Mesenchymal stem cell (in vitro differentiated cells and primary cell): ENCODE measurements around the gene LRRC14B.

Experiments used
- DNase-seq: peaks from one replicate; pipeline ENCODE4 v3.0.0-alpha.2; 2013
- H2AFZ ChIP-seq: one replicate; pipeline ENCODE4 v1.6.1; 2013; ENCODE audit warnings: low read depth, mild to moderate bottlenecking, control low read depth, inconsistent platforms, low read length, moderate library complexity
- H2AK5ac ChIP-seq: 2 replicates; pipeline ENCODE4 v1.6.1; 2013; ENCODE audit warnings: low read length, moderate library complexity, mild to moderate bottlenecking, inconsistent platforms; ENCODE audit not compliant: severe bottlenecking
- H2BK120ac ChIP-seq: one replicate; pipeline ENCODE4 v1.6.1; 2013; ENCODE audit warnings: low read depth, mild to moderate bottlenecking, inconsistent platforms, low read length, moderate library complexity
- H2BK12ac ChIP-seq, 2 experiments: one replicate each; pipeline ENCODE4 v1.6.1; 2013; ENCODE audit warnings: inconsistent platforms in 2 of 2, low read length in 2 of 2, mild to moderate bottlenecking in 2 of 2, moderate library complexity in 2 of 2, control low read depth in 1 of 2
- H2BK15ac ChIP-seq: one replicate; pipeline ENCODE4 v1.6.1; 2013; ENCODE audit warnings: mild to moderate bottlenecking, low read depth, inconsistent platforms; ENCODE audit not compliant: poor library complexity, severe bottlenecking
- H2BK5ac ChIP-seq: 2 replicates; pipeline ENCODE4 v1.6.1; 2013; ENCODE audit warnings: low read depth, mild to moderate bottlenecking, low read length, control low read depth, inconsistent platforms; ENCODE audit not compliant: poor library complexity, severe bottlenecking
- H3K14ac ChIP-seq, 2 experiments: one replicate each; pipeline ENCODE4 v1.6.1; 2013; ENCODE audit warnings: inconsistent platforms in 2 of 2, low read length in 2 of 2, control low read depth in 1 of 2, mild to moderate bottlenecking in 1 of 2, moderate library complexity in 1 of 2
- H3K18ac ChIP-seq, 2 experiments: one replicate each; pipeline ENCODE4 v1.6.1; 2013; ENCODE audit warnings: inconsistent platforms in 2 of 2, low read length in 2 of 2, control low read depth in 1 of 2, low read depth in 1 of 2, mild to moderate bottlenecking in 1 of 2
- H3K23ac ChIP-seq, 2 experiments: one replicate each; pipeline ENCODE4 v1.6.1; 2013; ENCODE audit warnings: inconsistent platforms in 2 of 2, low read length in 2 of 2, mild to moderate bottlenecking in 2 of 2, moderate library complexity in 2 of 2, control low read depth in 1 of 2
- H3K27ac ChIP-seq: 2 replicates; pipeline ENCODE4 v1.5.1; 2013; ENCODE audit warnings: mild to moderate bottlenecking, moderate library complexity, low read length, control low read depth, inconsistent platforms; ENCODE audit not compliant: poor library complexity, severe bottlenecking
- H3K27me3 ChIP-seq, 2 experiments: 2 replicates each; pipeline versions ENCODE4 v1.6.1 to v1.7.0; 2013; ENCODE audit warnings: low read length in 2 of 2, mild to moderate bottlenecking in 2 of 2, moderate library complexity in 2 of 2, control low read depth in 1 of 2, inconsistent platforms in 1 of 2; ENCODE audit not compliant: control insufficient read depth in 1 of 2, insufficient read depth in 1 of 2
- H3K36me3 ChIP-seq, 2 experiments: 2 replicates each; pipeline versions ENCODE4 v1.6.1 to v1.7.0; 2013; ENCODE audit warnings: low read length in 2 of 2, control low read depth in 1 of 2, inconsistent platforms in 1 of 2, low read depth in 1 of 2, mild to moderate bottlenecking in 1 of 2; ENCODE audit not compliant: insufficient read depth in 2 of 2, control insufficient read depth in 1 of 2
- H3K4ac ChIP-seq, 2 experiments: one replicate each; pipeline ENCODE4 v1.6.1; 2013; ENCODE audit warnings: inconsistent platforms in 2 of 2, low read length in 2 of 2, mild to moderate bottlenecking in 2 of 2, moderate library complexity in 2 of 2, control low read depth in 1 of 2, low read depth in 1 of 2
- H3K4me1 ChIP-seq: 2 replicates; pipeline ENCODE4 v1.6.1; 2013; ENCODE audit warnings: low read depth, low read length, control low read depth; ENCODE audit not compliant: control insufficient read depth, insufficient read depth
- H3K4me2 ChIP-seq: 2 replicates; pipeline ENCODE4 v1.6.1; 2013; ENCODE audit warnings: low read length, mild to moderate bottlenecking, inconsistent platforms; ENCODE audit not compliant: poor library complexity, severe bottlenecking
- H3K4me3 ChIP-seq, 2 experiments: 2 replicates each; pipeline versions ENCODE4 v1.5.1 to v1.7.0; 2013; ENCODE audit warnings: low read length in 2 of 2, mild to moderate bottlenecking in 2 of 2, control low read depth in 1 of 2, low read depth in 1 of 2; ENCODE audit not compliant: insufficient read depth in 1 of 2
- H3K79me1 ChIP-seq: replicated peaks from 2 replicates; pipeline ENCODE4 v1.6.1; 2013; ENCODE audit warnings: mild to moderate bottlenecking, control low read depth, low read length, inconsistent platforms; ENCODE audit not compliant: poor library complexity, severe bottlenecking
- H3K9ac ChIP-seq: 2 replicates; pipeline ENCODE4 v1.7.0; 2013; ENCODE audit warnings: mild to moderate bottlenecking, low read length, moderate library complexity
- H3K9me3 ChIP-seq: 2 replicates; pipeline ENCODE4 v1.7.0; 2013; ENCODE audit warnings: mild to moderate bottlenecking, low read length; ENCODE audit not compliant: control insufficient read depth
- H4K8ac ChIP-seq: one replicate; pipeline ENCODE4 v1.6.1; 2013; ENCODE audit warnings: inconsistent platforms, mild to moderate bottlenecking, low read length, moderate library complexity
- H4K91ac ChIP-seq: one replicate; pipeline ENCODE4 v1.6.1; 2013; ENCODE audit warnings: mild to moderate bottlenecking, low read length, inconsistent platforms
- WGBS: methylation state at CpG from one replicate; pipeline ENCODE4 v1.1.7; 2013; ENCODE audit warnings: mixed read lengths; 5-methylcytosine and 5-hydroxymethylcytosine counted together

The LRRC14B gene

DNA sequence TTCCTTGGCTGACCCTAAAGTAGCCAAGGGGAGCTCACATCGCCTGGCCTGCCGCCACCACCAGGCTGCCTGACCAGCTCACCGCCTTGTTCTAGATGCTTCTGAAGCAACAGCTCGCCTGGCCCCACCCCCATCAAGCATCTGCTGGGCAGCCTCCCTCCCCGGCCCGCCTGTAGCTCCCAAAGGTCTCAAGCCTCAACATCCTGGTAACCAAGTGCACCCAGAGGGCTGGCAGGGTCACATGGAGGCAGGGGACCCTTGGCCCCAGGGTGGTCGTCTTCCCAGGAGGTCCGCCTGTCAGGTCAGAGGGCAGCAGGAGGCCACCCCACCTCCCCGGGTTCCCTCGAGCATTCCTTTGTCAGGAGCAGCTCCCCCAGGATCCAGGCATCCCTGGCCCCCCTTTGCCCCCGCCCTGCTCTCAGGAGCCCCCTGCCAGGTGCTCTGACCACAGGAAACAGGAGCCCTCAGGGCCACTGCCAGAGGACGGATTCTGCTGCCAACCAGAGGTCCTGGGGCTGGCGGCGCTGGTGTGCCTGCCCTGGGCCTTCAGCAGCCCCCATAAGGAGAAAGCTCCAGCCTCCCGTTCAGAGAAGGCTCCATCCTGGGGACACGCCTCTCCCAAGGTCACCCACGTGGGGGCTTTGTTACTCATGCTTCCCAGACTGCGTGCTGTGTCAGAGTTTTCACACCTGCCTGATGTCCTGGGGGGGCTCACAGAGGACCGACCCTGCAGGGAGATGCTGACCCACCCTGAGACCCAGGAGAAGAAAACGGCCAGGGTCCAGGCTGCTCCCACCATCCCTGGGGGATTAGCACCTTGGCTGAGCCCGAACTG, 3.5 kb upstream of the LRRC14B start:
- Histone ChIP-seq H2AK5ac (no peak overlapping the region), H3K4me1 (peaks cover 11% of the 10 kb centered on the region), H3K14ac (no peak overlapping the region), H3K4me2 (no peak overlapping the region), H3K36me3 (peaks cover 0 to 11% of the 10 kb centered on the region in 2 experiments), H2BK5ac (no peak overlapping the region), H3K4ac (no peak overlapping the region), H3K9me3 (no peaks in the 10 kb centered on the region), H4K91ac (no peak overlapping the region), H3K23ac (no peak overlapping the region), H2BK120ac (no peak overlapping the region), H3K18ac (no peak overlapping the region), H3K9ac (peak overlapping the region; percentile 41), H3K27ac (no peak overlapping the region), H3K4me3 (peak overlapping the region in 1 of 2 experiments; percentile 50), H3K79me1 (no peaks in the 10 kb centered on the region), H2BK15ac (no peak overlapping the region), H4K8ac (no peak overlapping the region), H3K27me3 (peaks cover 0 to 48% of the 10 kb centered on the region in 2 experiments), H2BK12ac (no peak overlapping the region), H2AFZ (no peak overlapping the region)
- DNase-seq, result peak; percentile 7
- WGBS, result 64% methylated on average over 21 of the region's 21 CpGs

DNA sequence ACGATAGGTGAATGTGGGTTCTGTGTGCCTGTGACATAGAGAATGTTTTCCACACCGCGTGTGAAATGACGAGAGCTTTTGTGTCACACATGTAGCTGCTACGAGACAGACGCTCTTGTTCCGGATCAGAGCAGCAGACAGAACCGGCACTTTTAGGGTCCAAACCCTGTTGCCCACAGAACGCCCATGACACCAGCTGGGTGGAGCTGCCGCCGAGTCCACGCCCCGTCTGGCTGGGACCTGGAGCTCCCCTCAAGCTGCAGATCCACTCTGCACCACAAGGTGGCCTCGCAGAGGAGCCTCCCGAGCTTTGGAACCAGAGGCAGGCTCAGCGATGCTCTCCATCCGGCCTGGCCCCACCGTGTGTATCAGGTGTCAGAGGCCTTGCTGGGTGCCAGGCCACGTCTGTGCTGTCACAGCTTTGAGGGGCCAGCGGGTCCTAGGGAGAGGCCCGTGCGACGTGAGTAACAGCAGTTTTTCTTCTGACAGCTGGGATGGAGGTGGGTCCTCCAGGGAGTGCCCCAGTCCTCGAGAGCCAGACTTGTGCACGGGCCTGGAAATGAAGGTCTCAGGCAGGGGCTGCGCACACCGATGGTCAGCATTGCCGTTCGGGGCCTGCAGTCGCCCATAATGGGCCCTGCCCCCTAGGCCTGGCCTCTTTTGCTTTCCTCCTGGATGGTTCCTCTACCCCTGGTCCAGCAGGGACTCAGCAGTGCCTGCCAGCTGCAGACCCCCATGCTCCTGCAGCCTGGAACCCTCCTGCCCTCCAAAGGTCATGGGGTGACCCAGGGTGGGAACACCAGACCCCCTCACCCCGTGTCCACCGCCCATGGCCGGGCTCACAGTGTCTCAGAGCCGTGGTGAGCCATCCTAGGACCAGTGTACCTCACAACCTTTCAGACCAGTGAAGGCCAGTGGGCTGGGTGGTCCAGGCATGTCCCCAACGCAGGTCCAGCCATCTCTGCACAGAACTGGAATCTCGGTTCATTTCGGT, 2.5 kb upstream of the LRRC14B start:
- peaks cover 0 to 11% of the 10 kb centered on the region in 2 experiments for H3K36me3 ChIP-seq
- H3K9me3 ChIP-seq, result no peaks in the 10 kb centered on the region
- no peak overlapping the region for H2BK15ac ChIP-seq
- H2BK120ac ChIP-seq, result no peak overlapping the region
- H3K4me3 ChIP-seq, result peak overlapping the region in 1 of 2 experiments; percentile 50
- peak overlapping the region; percentile 86 for H4K8ac ChIP-seq
- peak overlapping the region; percentile 41 for H3K9ac ChIP-seq
- H3K18ac ChIP-seq, result no peak overlapping the region
- WGBS, result 45% methylated on average over 37 of the region's 37 CpGs
- no peak overlapping the region for H3K14ac ChIP-seq
- H4K91ac ChIP-seq, result no peak overlapping the region
- H3K27ac ChIP-seq, result no peak overlapping the region
- H2AK5ac ChIP-seq, result no peak overlapping the region
- peak; percentile 81 for DNase-seq
- no peak overlapping the region for H3K23ac ChIP-seq
- H3K27me3 ChIP-seq, result peaks cover 0 to 48% of the 10 kb centered on the region in 2 experiments
- H3K79me1 ChIP-seq, result no peaks in the 10 kb centered on the region
- peak overlapping the region in 1 of 2 experiments; percentile 36 for H3K4ac ChIP-seq
- no peak overlapping the region for H3K4me2 ChIP-seq
- no peak overlapping the region for H2BK12ac ChIP-seq
- peaks cover 11% of the 10 kb centered on the region for H3K4me1 ChIP-seq
- no peak overlapping the region for H2AFZ ChIP-seq
- no peak overlapping the region for H2BK5ac ChIP-seq

DNA sequence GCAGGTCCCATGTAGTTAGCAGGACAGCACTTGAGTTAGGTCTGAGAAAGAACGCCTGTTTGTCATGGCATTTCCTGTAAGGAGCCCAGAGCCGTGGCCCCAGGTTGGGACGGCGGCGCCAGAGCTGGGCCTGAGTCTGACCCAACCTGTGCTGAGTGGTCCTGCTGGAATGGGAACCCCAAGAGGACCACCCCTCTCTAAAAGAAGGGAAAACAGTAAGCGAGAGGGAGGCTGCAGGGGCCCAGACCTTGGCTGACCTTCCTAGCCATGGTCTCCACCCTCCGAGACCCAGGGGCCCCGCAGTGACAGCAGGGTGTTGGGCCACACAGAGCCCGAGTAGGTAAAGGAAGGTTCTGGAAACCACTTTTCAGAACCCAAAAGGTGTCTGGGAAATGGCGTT, 1.8 kb upstream of the LRRC14B start:
- Histone ChIP-seq H3K9me3 (no peaks in the 10 kb centered on the region), H3K14ac (no peak overlapping the region), H3K36me3 (peaks cover 0 to 11% of the 10 kb centered on the region in 2 experiments), H3K23ac (no peak overlapping the region), H3K27me3 (peaks cover 0 to 52% of the 10 kb centered on the region in 2 experiments), H2BK120ac (no peak overlapping the region), H4K8ac (no peak overlapping the region), H3K9ac (no peak overlapping the region), H3K27ac (no peak overlapping the region), H2BK5ac (no peak overlapping the region), H2AFZ (no peak overlapping the region), H3K4me2 (no peak overlapping the region), H3K4ac (no peak overlapping the region), H3K4me1 (peaks cover 11% of the 10 kb centered on the region), H2BK15ac (no peak overlapping the region), H3K4me3 (no peak overlapping the region), H3K18ac (no peak overlapping the region), H4K91ac (no peak overlapping the region), H2BK12ac (no peak overlapping the region), H2AK5ac (no peak overlapping the region), H3K79me1 (no peaks in the 10 kb centered on the region)
- WGBS, result 83% methylated on average over 7 of the region's 10 CpGs
- DNase-seq, result no peak

DNA sequence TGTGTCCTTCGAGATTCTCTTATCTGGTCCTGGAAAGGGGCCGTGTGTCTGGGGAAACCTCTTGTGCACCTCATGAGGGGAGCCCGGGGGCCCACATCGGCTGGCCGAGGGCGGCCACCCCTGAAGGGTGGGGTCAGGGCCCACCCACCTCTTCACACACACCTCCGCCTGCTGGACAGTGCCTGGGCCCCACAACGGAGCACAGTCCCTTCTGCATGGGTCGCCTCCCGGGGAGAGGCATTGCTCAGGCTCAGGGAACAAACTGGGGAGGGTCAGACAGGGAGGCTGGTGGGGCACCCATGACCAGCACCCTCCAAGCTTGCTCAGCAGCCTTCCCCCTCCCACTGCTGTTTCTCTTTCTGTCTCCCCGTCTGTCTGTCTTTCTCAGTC, 1.3 kb upstream of the LRRC14B start:
- no peak overlapping the region for H3K4ac ChIP-seq
- WGBS, result 80% methylated on average over 11 of the region's 11 CpGs

More for the DNA sequence above, 1.3 kb upstream of the LRRC14B start:
- Histone ChIP-seq H3K27me3 (peaks cover 0 to 48% of the 10 kb centered on the region in 2 experiments), H2AK5ac (no peak overlapping the region), H2BK12ac (no peak overlapping the region), H3K14ac (no peak overlapping the region), H3K23ac (no peak overlapping the region), H4K91ac (no peak overlapping the region), H2AFZ (no peak overlapping the region), H2BK15ac (no peak overlapping the region), H3K4me3 (no peak overlapping the region), H3K4me1 (peaks cover 11% of the 10 kb centered on the region), H4K8ac (no peak overlapping the region), H3K9me3 (no peaks in the 10 kb centered on the region), H2BK120ac (no peak overlapping the region), H3K4me2 (no peak overlapping the region), H2BK5ac (no peak overlapping the region), H3K27ac (no peak overlapping the region), H3K79me1 (no peaks in the 10 kb centered on the region), H3K36me3 (peaks cover 0 to 16% of the 10 kb centered on the region in 2 experiments), H3K9ac (no peak overlapping the region), H3K18ac (no peak overlapping the region)
- no peak for DNase-seq
